Erythroblast (primary cell): Measurements from ENCODE around the gene OTUB1.
"Not testable (repeated sequence)": the region's sequence is repeated elsewhere in the genome, so short reads cannot be mapped to it uniquely, and the experiment has no call there.

Source experiments
- GATA1 ChIP-seq: IDR thresholded peaks from 2 replicates; pipeline ENCODE4 v1.6.1; 2011; ENCODE audit warnings: low read depth, mild to moderate bottlenecking, control low read depth, low read length, moderate library complexity
- POLR2A ChIP-seq: IDR thresholded peaks from 2 replicates; pipeline ENCODE4 v1.6.1; 2011; ENCODE audit warnings: mild to moderate bottlenecking, low read length

GRCh38 chr11:64047373-64047772 lies 61.1 kb downstream of the OTUB1 start:
- not testable (repeated sequence) for TF ChIP-seq POLR2A, GATA1
